Measurements from ENCODE around the gene POU2AF1.

DNA sequence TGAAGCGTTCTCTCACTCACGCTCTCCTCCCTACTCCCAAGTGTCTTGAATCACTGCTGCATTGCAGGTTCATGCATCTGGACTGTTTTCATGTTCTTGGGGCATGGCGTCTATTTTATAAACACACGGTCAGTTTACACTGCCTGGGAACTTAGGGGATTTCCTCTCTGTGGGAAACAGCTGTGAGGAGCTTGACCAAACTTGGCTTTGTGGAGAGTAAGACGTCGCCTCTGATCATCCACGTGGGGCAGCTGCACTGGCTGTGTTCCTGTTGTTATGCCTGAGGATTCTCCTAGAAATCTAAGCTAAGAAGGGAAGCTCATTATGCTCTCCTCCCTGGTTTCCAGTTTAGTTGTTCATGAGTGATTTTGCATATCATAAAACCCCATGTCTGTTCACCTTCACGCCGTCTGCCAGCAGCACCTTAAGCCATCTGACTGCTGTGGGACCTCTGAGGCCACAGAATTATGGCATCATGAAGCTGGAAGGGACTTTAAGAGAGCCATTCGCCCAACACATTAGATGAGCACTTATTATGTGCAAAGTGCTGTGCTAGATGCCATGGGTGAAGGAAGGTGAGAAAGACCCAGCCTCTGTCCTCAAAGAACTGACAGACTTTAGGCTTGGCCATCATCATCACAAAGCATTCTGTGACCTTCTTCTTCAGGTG is 38.8 kb upstream of the POU2AF1 start:
- TF ChIP-seq EZH2 (IDR thresholded peaks at IDR 0.05; ENCODE audit: low read length, missing control alignments) (no peak), CTCF (conservative IDR thresholded peaks at IDR 0.05 in 1 of 2, IDR thresholded peaks at IDR 0.05 in 1 of 2; ENCODE audit: low read depth in 1 of 2, low read length in 2 of 2) (no peak)
